H9 (cell line): Measurements from ENCODE around the gene PGA3. TPM values are rescaled to one million over a fixed set of nuclear protein-coding genes. Genes with fewer than 3 reads are reported as not detected.

Experiments used
- DNase-seq: peaks from one replicate; pipeline ENCODE4 v3.0.0-alpha.2; 2017
- H2AFZ ChIP-seq: one replicate; pipeline ENCODE4 v1.6.1; 2013; ENCODE audit warnings: mild to moderate bottlenecking, low read length, control low read depth, moderate library complexity
- H2AK5ac ChIP-seq: 2 replicates; pipeline ENCODE4 v1.6.1; 2013; ENCODE audit warnings: low read length, control low read depth, mixed read lengths; ENCODE audit not compliant: insufficient read length
- H2BK120ac ChIP-seq: one replicate; pipeline ENCODE4 v1.6.1; 2013; ENCODE audit warnings: low read depth, mild to moderate bottlenecking, low read length, control low read depth, inconsistent platforms; ENCODE audit not compliant: poor library complexity, severe bottlenecking
- H2BK12ac ChIP-seq: 2 replicates; pipeline ENCODE4 v1.6.1; 2013; ENCODE audit warnings: low read length, control low read depth, mixed read lengths, low read depth; ENCODE audit not compliant: insufficient read length
- H2BK15ac ChIP-seq: 2 replicates; pipeline ENCODE4 v1.6.1; 2013; ENCODE audit warnings: low read depth, low read length, control low read depth
- H2BK20ac ChIP-seq: one replicate; pipeline ENCODE4 v1.6.1; 2013; ENCODE audit warnings: low read depth, mild to moderate bottlenecking, low read length, control low read depth, inconsistent platforms; ENCODE audit not compliant: poor library complexity, severe bottlenecking
- H2BK5ac ChIP-seq: 2 replicates; pipeline ENCODE4 v1.6.1; 2013; ENCODE audit warnings: low read length, control low read depth, mixed read lengths; ENCODE audit not compliant: insufficient read length
- H3K14ac ChIP-seq: 2 replicates; pipeline ENCODE4 v1.6.1; 2013; ENCODE audit warnings: low read length, control low read depth; ENCODE audit not compliant: insufficient read depth
- H3K18ac ChIP-seq: 2 replicates; pipeline ENCODE4 v1.6.1; 2013; ENCODE audit warnings: low read depth, mild to moderate bottlenecking, mixed read lengths, low read length, control low read depth; ENCODE audit not compliant: insufficient read length
- H3K23ac ChIP-seq: 2 replicates; pipeline ENCODE4 v1.6.1; 2013; ENCODE audit warnings: low read length, control low read depth, mixed read lengths, low read depth; ENCODE audit not compliant: insufficient read length
- H3K23me2 ChIP-seq: 2 replicates; pipeline ENCODE4 v1.6.1; 2013; ENCODE audit warnings: low read depth, mild to moderate bottlenecking, mixed read lengths, low read length, control low read depth; ENCODE audit not compliant: insufficient read length, poor library complexity, severe bottlenecking
- H3K27ac ChIP-seq: 2 replicates; pipeline ENCODE4 v1.5.1; 2013; ENCODE audit warnings: low read length, control low read depth, mixed read lengths, low read depth; ENCODE audit not compliant: insufficient read length
- H3K27me3 ChIP-seq: 2 replicates; pipeline ENCODE4 v1.6.1; 2013; ENCODE audit warnings: low read length, control low read depth, inconsistent platforms; ENCODE audit not compliant: insufficient read depth
- H3K4ac ChIP-seq: 2 replicates; pipeline ENCODE4 v1.6.1; 2013; ENCODE audit warnings: low read depth, mild to moderate bottlenecking, control low read depth, inconsistent platforms, low read length, moderate library complexity
- H3K4me1 ChIP-seq: 2 replicates; pipeline ENCODE4 v1.6.1; 2013; ENCODE audit warnings: low read length, control low read depth, inconsistent platforms; ENCODE audit not compliant: insufficient read depth
- H3K4me2 ChIP-seq: 2 replicates; pipeline ENCODE4 v1.6.1; 2013; ENCODE audit warnings: low read length, control low read depth, mixed read lengths; ENCODE audit not compliant: insufficient read length, insufficient read depth
- H3K56ac ChIP-seq: 2 replicates; pipeline ENCODE4 v1.6.1; 2013; ENCODE audit warnings: low read depth, mild to moderate bottlenecking, mixed read lengths, low read length, control low read depth; ENCODE audit not compliant: insufficient read length
- H3K79me1 ChIP-seq: 2 replicates; pipeline ENCODE4 v1.6.1; 2013; ENCODE audit warnings: low read depth, mild to moderate bottlenecking, moderate library complexity, low read length, control low read depth, inconsistent platforms; ENCODE audit not compliant: insufficient read depth, poor library complexity, severe bottlenecking
- H3K79me2 ChIP-seq: 2 replicates; pipeline ENCODE4 v1.6.1; 2013; ENCODE audit warnings: low read length, control low read depth, inconsistent platforms; ENCODE audit not compliant: insufficient read depth
- H3K9ac ChIP-seq: 2 replicates; pipeline ENCODE4 v1.6.1; 2013; ENCODE audit warnings: low read length, control low read depth, mixed read lengths; ENCODE audit not compliant: insufficient read length; ENCODE audit errors: extremely low read depth
- H3K9me3 ChIP-seq: one replicate; pipeline ENCODE4 v1.6.1; 2013; ENCODE audit warnings: low read depth, low read length, inconsistent platforms; ENCODE audit not compliant: control insufficient read depth
- H3T11ph ChIP-seq: one replicate; pipeline ENCODE4 v1.6.1; 2013; ENCODE audit warnings: mild to moderate bottlenecking, low read length, control low read depth, inconsistent platforms
- H4K20me1 ChIP-seq: one replicate; pipeline ENCODE4 v1.6.1; 2013; ENCODE audit not compliant: control insufficient read depth, insufficient read length, insufficient read depth
- H4K5ac ChIP-seq: 2 replicates; pipeline ENCODE4 v1.6.1; 2013; ENCODE audit warnings: low read depth, mild to moderate bottlenecking, mixed read lengths, low read length, control low read depth; ENCODE audit not compliant: insufficient read length
- H4K8ac ChIP-seq: replicated peaks from 2 replicates; pipeline ENCODE4 v1.6.1; 2013; ENCODE audit warnings: low read length, control low read depth, mixed read lengths, low read depth; ENCODE audit not compliant: insufficient read length
- H4K91ac ChIP-seq: 2 replicates; pipeline ENCODE4 v1.6.1; 2013; ENCODE audit warnings: low read depth, mild to moderate bottlenecking, moderate library complexity, mixed read lengths, low read length, control low read depth; ENCODE audit not compliant: insufficient read length
- H3K27ac Mint-ChIP-seq, 3 experiments: 2 replicates in 2 of 3; 3 replicates in 1 of 3; pipeline ENCODE4 v1.8.0; 2020 to 2021; ENCODE audit warnings: mixed read lengths in 3 of 3, mild to moderate bottlenecking in 1 of 3, moderate library complexity in 1 of 3
- H3K27me3 Mint-ChIP-seq: 2 replicates; pipeline ENCODE4 v1.8.0; 2021; ENCODE audit warnings: low read depth, mild to moderate bottlenecking, moderate library complexity, mixed read lengths
- H3K36me3 Mint-ChIP-seq, 3 experiments: 2 replicates in 2 of 3; 3 replicates in 1 of 3; pipeline ENCODE4 v1.8.0; 2020 to 2021; ENCODE audit warnings: low read depth in 3 of 3, mixed read lengths in 3 of 3; ENCODE audit not compliant: insufficient read depth in 1 of 3
- H3K4me1 Mint-ChIP-seq, 2 experiments: 2 replicates each; pipeline ENCODE4 v1.8.0; 2020; ENCODE audit warnings: mixed read lengths in 2 of 2
- H3K4me3 Mint-ChIP-seq, 2 experiments: 2 replicates in 1 of 2; 3 replicates in 1 of 2; pipeline ENCODE4 v1.8.0; 2020 to 2021; ENCODE audit warnings: mild to moderate bottlenecking in 2 of 2, mixed read lengths in 2 of 2, moderate library complexity in 1 of 2
- H3K9me3 Mint-ChIP-seq, 2 experiments: 2 replicates in 1 of 2; 3 replicates in 1 of 2; pipeline ENCODE4 v1.8.0; 2020; ENCODE audit warnings: mild to moderate bottlenecking in 2 of 2, mixed read lengths in 2 of 2, moderate library complexity in 1 of 2
- CTCF ChIP-seq: fragments of 200-600 bp; sonication (generic); conservative IDR thresholded peaks from 3 replicates; pipeline ENCODE4 v1.8.0; 2021; ENCODE audit warnings: antibody characterized with exemption, mild to moderate bottlenecking
- WGBS: extraction: QIAGEN DNeasy Blood & Tissue Kit; methylation state at CpG from one replicate; pipeline ENCODE4 v1.1.7; 2013; ENCODE audit warnings: missing lambda C conversion rate, low lambda C conversion rate, mixed read lengths; ENCODE audit not compliant: insufficient read length; ENCODE audit errors: extremely low coverage; 5-methylcytosine and 5-hydroxymethylcytosine counted together
- total RNA-seq: library from RNA; stranded (reverse); gene quantifications from 2 replicates; pipeline ENCODE4 v1.2.1, GENCODE V29; 2021

Gene PGA3
- total RNA-seq, 1 experiment from 2014 or later = not detected

- H3K27me3 ChIP-seq = no peaks in the 10 kb centered on the region
- no peaks in the 10 kb centered on the region for H3K79me2 ChIP-seq
- Mint-ChIP-seq H3K27ac (peak overlapping the region in 1 of 3 experiments; percentile 89; a peak in 2 of 7 replicates), H3K4me3 (no peak overlapping the region), H3K9me3 (no peaks in the 10 kb centered on the region), H3K4me1 (peaks cover 0 to 3% of the 10 kb centered on the region in 2 experiments; a peak in 1 of 4 replicates), H3K36me3 (peaks cover 0 to 2% (median 0%) of the 10 kb centered on the region in 3 experiments; a peak in 2 of 7 replicates), H3K27me3 (no peaks in the 10 kb centered on the region)
- no peak overlapping the region for H2AFZ ChIP-seq
- H3T11ph ChIP-seq = no peak overlapping the region
- no peak overlapping the region for H2BK15ac ChIP-seq
- H3K9me3 ChIP-seq = no peaks in the 10 kb centered on the region
- no peak overlapping the region for H3K23ac ChIP-seq
- H3K27ac ChIP-seq = no peak overlapping the region
- H3K4me2 ChIP-seq = no peak overlapping the region
- no peak overlapping the region for H3K56ac ChIP-seq
- no peak overlapping the region for H3K9ac ChIP-seq
- H2BK12ac ChIP-seq = no peak overlapping the region
- no peak for DNase-seq
- TF ChIP-seq CTCF = no peak
- H4K20me1 ChIP-seq = no peaks in the 10 kb centered on the region
- H2BK5ac ChIP-seq = no peak overlapping the region
- H3K79me1 ChIP-seq = no peaks in the 10 kb centered on the region
- H4K8ac ChIP-seq = no peak overlapping the region
- no peak overlapping the region for H3K4ac ChIP-seq
- no peak overlapping the region for H4K5ac ChIP-seq
- H3K18ac ChIP-seq = no peak overlapping the region
- no CpG with 5 or more reads among the region's 18 CpGs for WGBS
- H2AK5ac ChIP-seq = no peak overlapping the region
- no peaks in the 10 kb centered on the region for H3K23me2 ChIP-seq
- no peak overlapping the region for H2BK120ac ChIP-seq
- no peak overlapping the region for H4K91ac ChIP-seq
- H3K4me1 ChIP-seq = no peaks in the 10 kb centered on the region
- no peak overlapping the region for H3K14ac ChIP-seq
- H2BK20ac ChIP-seq = no peak overlapping the region
These were observed 53.6 kb downstream of the PGA3 start for GRCh38 chr11:61256710-61257482.
